IMR-90 (cell line): ENCODE measurements around the gene C12orf60. TPM values are rescaled to one million over a fixed set of nuclear protein-coding genes. Genes with fewer than 3 reads are reported as not detected.

Experiments
- ATAC-seq: fragments of 200-7000 bp; cut with Tn5 transposase; 2 replicates; pipeline ENCODE4 v1.9.1; 2020; ENCODE audit warnings: low read depth, mild to moderate bottlenecking, moderate library complexity
- BruUV-seq: library from RNA; stranded (reverse); fragments of 400-500 nt; replicated peaks from 2 replicates; lab custom pipeline; 2021; lab: Mats Ljungman, UMichigan
- CTCF ChIA-PET: fragments of 300-600 bp; formaldehyde crosslinking; extraction: SDS; loops from one replicate; lab custom pipeline; 2021; ENCODE audit warnings: antibody characterized with exemption; lab: Yijun Ruan, JAX
- POLR2A ChIA-PET: fragments of 300-600 bp; sonication (Branson Sonifier 250); formaldehyde crosslinking; loops from one replicate; lab custom pipeline; 2022; ENCODE audit warnings: antibody characterized with exemption; ENCODE audit not compliant: unreplicated experiment; lab: Charles Lee
- DNase-seq: peaks from one replicate; pipeline ENCODE4 v3.0.0; 2013
- H2AFZ ChIP-seq: replicated peaks from 2 replicates; pipeline ENCODE3; 2013; ENCODE audit warnings: low read length, mild to moderate bottlenecking; ENCODE audit not compliant: poor library complexity
- H2AK5ac ChIP-seq: 2 replicates; pipeline ENCODE4 v1.6.1; 2013; ENCODE audit warnings: low read depth, low read length, inconsistent platforms
- H2AK9ac ChIP-seq: replicated peaks from 2 replicates; pipeline ENCODE3; 2013; ENCODE audit warnings: mild to moderate bottlenecking, low read depth, low read length, moderate library complexity; ENCODE audit not compliant: poor library complexity
- H2BK120ac ChIP-seq: 2 replicates; pipeline ENCODE4 v1.6.1; 2013; ENCODE audit warnings: low read depth, low read length, inconsistent platforms
- H2BK15ac ChIP-seq: 3 replicates; pipeline ENCODE4 v1.6.1; 2013; ENCODE audit warnings: low read depth, low read length, inconsistent platforms
- H2BK20ac ChIP-seq: 2 replicates; pipeline ENCODE4 v1.6.1; 2013; ENCODE audit warnings: low read depth, mild to moderate bottlenecking, inconsistent platforms, low read length, moderate library complexity
- H2BK5ac ChIP-seq: 2 replicates; pipeline ENCODE4 v1.6.1; 2013; ENCODE audit warnings: mild to moderate bottlenecking, low read depth, low read length, inconsistent platforms; ENCODE audit not compliant: poor library complexity, severe bottlenecking
- H3K14ac ChIP-seq: replicated peaks from 2 replicates; pipeline ENCODE4 v1.6.1; 2013; ENCODE audit warnings: low read depth, low read length, inconsistent platforms
- H3K18ac ChIP-seq: 2 replicates; pipeline ENCODE4 v1.6.1; 2013; ENCODE audit warnings: low read depth, low read length, control low read depth
- H3K23ac ChIP-seq: 2 replicates; pipeline ENCODE4 v1.6.1; 2013; ENCODE audit warnings: low read depth, low read length, inconsistent platforms
- H3K27ac ChIP-seq: 2 replicates; pipeline ENCODE4 v1.5.1; 2013; ENCODE audit warnings: mild to moderate bottlenecking, control low read depth, low read length; ENCODE audit not compliant: insufficient read depth
- H3K27me3 ChIP-seq: 2 replicates; pipeline ENCODE4 v1.6.1; 2013; ENCODE audit warnings: low read length; ENCODE audit not compliant: control insufficient read depth, insufficient read depth
- H3K36me3 ChIP-seq: 2 replicates; pipeline ENCODE4 v1.6.1; 2013; ENCODE audit warnings: low read length, mixed read lengths; ENCODE audit not compliant: control insufficient read depth, insufficient read depth
- H3K4ac ChIP-seq: 2 replicates; pipeline ENCODE4 v1.6.1; 2013; ENCODE audit warnings: low read depth, low read length, inconsistent platforms
- H3K4me1 ChIP-seq: 2 replicates; pipeline ENCODE4 v1.6.1; 2013; ENCODE audit warnings: low read length, mixed read lengths; ENCODE audit not compliant: control insufficient read depth, insufficient read depth
- H3K4me2 ChIP-seq: 2 replicates; pipeline ENCODE4 v1.6.1; 2013; ENCODE audit warnings: low read depth, mild to moderate bottlenecking, control low read depth, low read length, moderate library complexity
- H3K4me3 ChIP-seq: 2 replicates; pipeline ENCODE4 v1.5.1; 2013; ENCODE audit warnings: low read depth, mild to moderate bottlenecking, control low read depth, low read length, moderate library complexity; ENCODE audit not compliant: insufficient read depth
- H3K56ac ChIP-seq: 2 replicates; pipeline ENCODE4 v1.6.1; 2013; ENCODE audit warnings: low read length, inconsistent platforms; ENCODE audit not compliant: insufficient read depth; ENCODE audit errors: extremely low read depth
- H3K79me1 ChIP-seq, 2 experiments: 2 replicates each; pipeline ENCODE4 v1.6.1; 2013; ENCODE audit warnings: low read length in 2 of 2, inconsistent platforms in 1 of 2, low read depth in 1 of 2
- H3K9ac ChIP-seq: 2 replicates; pipeline ENCODE4 v1.6.1; 2013; ENCODE audit warnings: low read depth, low read length, control low read depth
- H3K9me1 ChIP-seq: 2 replicates; pipeline ENCODE4 v1.6.1; 2013; ENCODE audit warnings: low read length, inconsistent platforms; ENCODE audit not compliant: insufficient read depth
- H3K9me3 ChIP-seq: 2 replicates; pipeline ENCODE4 v1.6.1; 2013; ENCODE audit warnings: low read length; ENCODE audit not compliant: control insufficient read depth, insufficient read depth
- H4K20me1 ChIP-seq: 2 replicates; pipeline ENCODE4 v1.6.1; 2013; ENCODE audit warnings: low read length, inconsistent platforms; ENCODE audit not compliant: insufficient read depth
- H4K5ac ChIP-seq: 2 replicates; pipeline ENCODE4 v1.6.1; 2013; ENCODE audit warnings: mild to moderate bottlenecking, low read depth, low read length, control low read depth
- H4K8ac ChIP-seq, 2 experiments: 2 replicates each; pipeline ENCODE4 v1.6.1; 2013; ENCODE audit warnings: low read depth in 2 of 2, low read length in 2 of 2, control low read depth in 1 of 2, inconsistent platforms in 1 of 2
- H4K91ac ChIP-seq: 2 replicates; pipeline ENCODE4 v1.6.1; 2013; ENCODE audit warnings: low read depth, low read length, inconsistent platforms; ENCODE audit not compliant: insufficient read depth
- BHLHE40 ChIP-seq: fragments of 150-350 bp; IDR thresholded peaks from 2 replicates; pipeline ENCODE4 v1.6.1; 2016; ENCODE audit warnings: mild to moderate bottlenecking, low read depth, low read length
- MAFK ChIP-seq: IDR thresholded peaks from 2 replicates; pipeline ENCODE4 v1.6.1; 2012; ENCODE audit warnings: low read depth, low read length, improper control_type of control experiment
- MXI1 ChIP-seq: IDR thresholded peaks from 2 replicates; pipeline ENCODE4 v1.6.1; 2012; ENCODE audit warnings: low read depth, mild to moderate bottlenecking, low read length, moderate library complexity, borderline replicate concordance
- NFE2L2 ChIP-seq: fragments of 150-350 bp; IDR thresholded peaks from 2 replicates; pipeline ENCODE4 v1.6.1; 2016; ENCODE audit warnings: low read depth, mild to moderate bottlenecking, low read length
- POLR2A ChIP-seq: IDR thresholded peaks from 2 replicates; pipeline ENCODE4 v1.6.1; 2012; ENCODE audit warnings: mild to moderate bottlenecking, low read depth, low read length
- SMC3 ChIP-seq: fragments of 150-350 bp; IDR thresholded peaks from 2 replicates; pipeline ENCODE4 v1.6.1; 2016; ENCODE audit warnings: low read depth, mild to moderate bottlenecking, antibody characterized with exemption, low read length, moderate library complexity
- WGBS, 2 experiments: methylation state at CpG; one replicate each; pipeline versions ENCODE4 v1.1.5 to v1.1.7; 2013; ENCODE audit warnings: missing lambda C conversion rate in 2 of 2; ENCODE audit not compliant: insufficient read length in 1 of 2; ENCODE audit errors: extremely low coverage in 2 of 2; 5-methylcytosine and 5-hydroxymethylcytosine counted together
- dilution Hi-C: fragments of 300-500 bp; cut with HindIII; formaldehyde crosslinking; loops from one replicate; pipeline ENCODE4 v1.14.3; 2018; ENCODE audit warnings: low sequenced_read_pairs; ENCODE audit not compliant: unreplicated experiment
- in situ Hi-C: fragments of 300-500 bp; cut with MboI; formaldehyde crosslinking; loops from 3 replicates; pipeline ENCODE4 v1.14.3; 2019; ENCODE audit warnings: low sequenced_read_pairs, inconsistent platforms, mixed read lengths
- intact Hi-C: fragments of 100-400 bp; cut with micrococcal nuclease; formaldehyde crosslinking; loops from 2 replicates; pipeline ENCODE4 v1.10.0; 2022
- polyA plus RNA-seq, 3 experiments: library from polyadenylated mRNA; depleted of rRNA; stranded (reverse); fragments of >200 nt; gene quantifications; 2 replicates each; pipeline ENCODE4 v1.2.3, GENCODE V29; 2012; ENCODE audit warnings: low replicate concordance in 1 of 3
- total RNA-seq: library from RNA; depleted of rRNA; stranded (reverse); fragments of >200 nt; gene quantifications from 2 replicates; pipeline ENCODE4 v1.2.3, GENCODE V29; 2012
- TF ChIP-seq, protein P1 (sequence below): fragments of 150-350 bp; IDR thresholded peaks from 2 replicates; pipeline ENCODE4 v1.6.1; 2016; ENCODE audit warnings: low read depth, mild to moderate bottlenecking, low read length, moderate library complexity, borderline replicate concordance

C12orf60 gene
- total and polyA plus RNA-seq, 2 of the 4 experiments (the other 2 are of a cell fraction): 1.1 TPM

DNA sequence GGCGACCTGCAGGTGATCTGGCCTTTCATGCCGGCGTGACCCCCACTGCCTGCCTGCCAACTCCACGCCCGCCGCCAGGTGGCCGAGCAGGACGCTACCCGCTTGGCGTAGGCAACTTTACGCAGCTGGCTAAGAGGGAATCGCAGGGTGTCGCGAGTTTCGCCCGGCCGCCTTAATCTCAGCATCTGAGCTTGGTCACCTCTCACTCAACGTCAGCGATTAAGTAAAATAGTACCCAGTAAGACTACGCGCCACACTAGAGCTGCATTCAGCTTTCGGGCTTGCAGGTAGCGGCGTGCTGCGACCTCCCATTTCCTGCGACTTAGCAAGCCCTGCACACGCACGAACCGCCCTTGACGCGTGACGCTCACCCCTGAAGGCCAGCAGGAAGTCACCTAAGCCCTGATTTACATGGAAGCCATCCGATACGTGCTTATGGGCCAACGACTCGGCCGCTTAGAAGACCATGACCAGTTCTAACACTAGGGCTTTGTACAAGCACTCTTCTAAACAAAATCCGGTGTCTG, 33.4 kb upstream of the C12orf60 start (continued):
- peak; percentile 37 for TF ChIP-seq SMC3
- TF ChIP-seq MXI1: peak; percentile 51; the same call in 1 of the 2 replicates

DNA sequence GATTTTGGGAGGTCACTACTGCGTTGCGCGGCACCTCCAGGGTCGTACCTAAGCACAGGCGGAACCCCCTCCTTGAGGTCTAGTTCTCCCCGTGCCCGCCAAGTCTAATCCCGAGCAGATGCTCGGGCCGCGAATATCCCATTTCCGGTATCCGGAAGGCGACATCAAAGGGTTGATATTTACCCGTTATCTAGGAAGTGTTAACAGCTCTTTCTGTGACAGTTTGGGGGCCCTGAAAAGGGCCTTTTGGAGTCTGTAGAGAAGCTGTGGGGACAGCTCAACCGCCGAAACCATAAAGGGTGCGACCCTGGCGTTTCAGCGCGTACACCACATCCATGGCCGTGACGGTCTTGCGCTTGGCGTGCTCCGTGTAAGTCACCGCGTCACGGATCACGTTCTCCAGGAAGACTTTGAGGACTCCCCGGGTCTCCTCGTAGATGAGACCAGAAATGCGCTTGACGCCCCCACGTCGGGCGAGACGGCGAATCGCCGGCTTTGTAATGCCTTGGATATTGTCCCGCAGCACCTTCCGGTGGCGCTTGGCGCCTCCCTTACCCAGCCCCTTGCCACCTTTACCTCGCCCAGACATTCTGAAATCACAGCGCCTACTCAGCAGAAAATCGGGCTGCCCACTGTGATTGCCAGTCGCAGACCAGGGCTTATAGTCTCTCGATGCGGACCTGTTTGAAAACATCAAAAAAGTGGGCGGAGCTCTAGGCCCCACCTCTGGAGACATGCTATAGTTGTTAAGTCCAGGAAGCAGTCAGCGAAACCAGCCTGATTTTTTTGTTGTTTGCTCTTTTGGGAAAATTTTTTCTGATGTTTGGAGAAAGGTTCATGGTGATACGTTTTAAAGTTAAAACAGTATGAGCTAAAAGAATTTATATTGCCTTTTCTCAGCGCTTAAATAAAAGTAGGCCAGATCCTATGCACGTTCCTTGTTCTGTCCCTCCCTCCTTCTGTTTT, 32.7 kb upstream of the C12orf60 start:
- no peaks in the 10 kb centered on the region for H3K27me3 ChIP-seq
- H3K23ac ChIP-seq: peak overlapping the region; percentile 84
- H2AK9ac ChIP-seq: peak overlapping the region; percentile 91
- H4K5ac ChIP-seq: peak overlapping the region; percentile 26
- TSS peak; percentile 53 for BruUV-seq
- peak overlapping the region; percentile 73 for H3K56ac ChIP-seq
- H3K36me3 ChIP-seq: no peaks in the 10 kb centered on the region
- no peak overlapping the region; the same call in 2 of the 3 replicates for H2BK15ac ChIP-seq
- peak overlapping the region; percentile 86 for H3K4ac ChIP-seq
- H3K18ac ChIP-seq: peak overlapping the region; percentile 70
- H2BK20ac ChIP-seq: no peak overlapping the region
- H2AK5ac ChIP-seq: peak overlapping the region; percentile 68; the same call in 1 of the 2 replicates
- peak overlapping the region; percentile 13; the same call in 1 of the 2 replicates for H2BK120ac ChIP-seq
- peak overlapping the region; percentile 76 for H3K27ac ChIP-seq
- no peaks in the 10 kb centered on the region for H3K9me1 ChIP-seq
- peak overlapping the region; percentile 79 for H4K91ac ChIP-seq
- H3K79me1 ChIP-seq: peaks cover 0 to 43% of the 10 kb centered on the region in 2 experiments; a peak in 3 of 4 replicates
- no peaks in the 10 kb centered on the region; the same call in 1 of the 2 replicates for H3K9me3 ChIP-seq
- intact Hi-C loops (loop anchor here (10.0 kb wide), 1 partner anchor 1574 kb away; the partner anchor contains the start of gene MGST1), dilution Hi-C loops (no loop called here), in situ Hi-C loops (loop anchor here (5.0 kb wide), 1 partner anchor 513 kb away; no protein-coding TSS in a partner anchor)
- no peaks in the 10 kb centered on the region; the same call in 1 of the 2 replicates for H4K20me1 ChIP-seq
- H2AFZ ChIP-seq: peak overlapping the region; percentile 92
- ChIA-PET POLR2A (interaction anchor here (0.6 to 1.1 kb wide), 3 partner anchors 10 to 758 kb away, joined by 3 to 4 read pairs (median 3); no protein-coding TSS in a partner anchor), CTCF (interaction anchor here (0.6 to 0.8 kb wide), 4 partner anchors 20 to 1401 kb away, joined by 3 read pairs; no protein-coding TSS in a partner anchor)
- ATAC-seq: peak; percentile 51
- H3K9ac ChIP-seq: peak overlapping the region; percentile 76
- H3K4me2 ChIP-seq: peak overlapping the region; percentile 87
- TF ChIP-seq BHLHE40 (peak; percentile 86), NFE2L2 (peak; percentile 27), SMC3 (no peak), POLR2A (peak; percentile 98), MAFK (peak; percentile 85)
- TF ChIP-seq, protein P1, sequence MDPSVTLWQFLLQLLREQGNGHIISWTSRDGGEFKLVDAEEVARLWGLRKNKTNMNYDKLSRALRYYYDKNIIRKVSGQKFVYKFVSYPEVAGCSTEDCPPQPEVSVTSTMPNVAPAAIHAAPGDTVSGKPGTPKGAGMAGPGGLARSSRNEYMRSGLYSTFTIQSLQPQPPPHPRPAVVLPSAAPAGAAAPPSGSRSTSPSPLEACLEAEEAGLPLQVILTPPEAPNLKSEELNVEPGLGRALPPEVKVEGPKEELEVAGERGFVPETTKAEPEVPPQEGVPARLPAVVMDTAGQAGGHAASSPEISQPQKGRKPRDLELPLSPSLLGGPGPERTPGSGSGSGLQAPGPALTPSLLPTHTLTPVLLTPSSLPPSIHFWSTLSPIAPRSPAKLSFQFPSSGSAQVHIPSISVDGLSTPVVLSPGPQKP: no peak
- H3K4me1 ChIP-seq: no peaks in the 10 kb centered on the region
- peak overlapping the region; percentile 62 for H3K4me3 ChIP-seq
- peak overlapping the region; percentile 70 for H3K14ac ChIP-seq
- WGBS, 2 experiments: 0% methylated on average over 21 of the region's 56 CpGs; no CpG with 5 or more reads in 1 of the 2 experiments
- DNase-seq: peak; percentile 91
- H2BK5ac ChIP-seq: peak overlapping the region; percentile 61
- peak overlapping the region; percentile 79 to 82 for H4K8ac ChIP-seq
